Left ventricle myocardium superior (tissue), 1 donor: ENCODE results near the gene PLIN4. TPM values are rescaled to one million over a fixed set of nuclear protein-coding genes. Genes with fewer than 3 reads are reported as not detected.
"Not testable (repeated sequence)": the region's sequence is repeated elsewhere in the genome, so short reads cannot be mapped to it uniquely, and the experiment has no call there.

Source experiments
- ATAC-seq: fragments of 200-7000 bp; cut with Tn5 transposase; one replicate; pipeline ENCODE4 v1.9.1; 2020; ENCODE audit warnings: mild to moderate bottlenecking, moderate library complexity
- DNase-seq: peaks from one replicate; pipeline ENCODE4 v3.0.0-alpha.2; 2020
- intact Hi-C: fragments of 100-400 bp; cut with micrococcal nuclease; formaldehyde crosslinking; loops from one replicate; pipeline ENCODE4 v1.11.0; 2022
- total RNA-seq: library from RNA; stranded (reverse); fragmentation: NEBNext Ultra II Directional; extraction: Animal tissue kit (Norgen Biotek cat#: 25700); gene quantifications from one replicate; pipeline ENCODE4 v1.2.1, GENCODE V29; 2021
- donor health status: DM: no; HTN: yes; CAD: no; lungs with severe emphysema.

PLIN4 gene
- total RNA-seq, 1 donor from 2014 or later = 235 TPM

- intact Hi-C loops = no loop called here
- ATAC-seq (no peak), DNase-seq (no peak)
Observed at GRCh38 chr19:4533334-4533733, 15.0 kb upstream of the PLIN4 start.

- DNase-seq (no peak), ATAC-seq (no peak)
- intact Hi-C loops = no loop called here
Observed at GRCh38 chr19:4531562-4532165, 13.4 kb upstream of the PLIN4 start.

GRCh38 chr19:4529924-4530522 lies 11.7 kb upstream of the PLIN4 start:
- ATAC-seq (no peak), DNase-seq (no peak)
- intact Hi-C loops = no loop called here

GRCh38 chr19:4528843-4529242 lies 10.6 kb upstream of the PLIN4 start:
- intact Hi-C loops = no loop called here
- no peak for ATAC-seq
- no peak for DNase-seq

- ATAC-seq, DNase-seq, intact Hi-C loops: not testable (repeated sequence)
Observed at GRCh38 chr19:4527377-4527776, 9.1 kb upstream of the PLIN4 start.

GRCh38 chr19:4525563-4526002 lies 7.3 kb upstream of the PLIN4 start:
- intact Hi-C loops = no loop called here
- no peak for DNase-seq
- ATAC-seq = no peak

GRCh38 chr19:4524808-4525562 lies 6.7 kb upstream of the PLIN4 start:
- intact Hi-C loops = no loop called here
- DNase-seq = peak; percentile 75
- ATAC-seq = peak; percentile 50

GRCh38 chr19:4523306-4524110 lies 5.2 kb upstream of the PLIN4 start:
- DNase-seq (peak; percentile 73), ATAC-seq (no peak)
- intact Hi-C loops = no loop called here

- no peak for ATAC-seq
- intact Hi-C loops = no loop called here
- DNase-seq = no peak
Observed at GRCh38 chr19:4522291-4523002, 4.2 kb upstream of the PLIN4 start.

- intact Hi-C loops = no loop called here
- no peak for DNase-seq
- no peak for ATAC-seq
Observed at GRCh38 chr19:4521888-4522242, 3.6 kb upstream of the PLIN4 start.

- DNase-seq = no peak
- no peak for ATAC-seq
- intact Hi-C loops = no loop called here
Observed at GRCh38 chr19:4521170-4521887, 3.0 kb upstream of the PLIN4 start.

- intact Hi-C loops = no loop called here
- ATAC-seq (peak; percentile 71), DNase-seq (peak; percentile 75)
Observed at GRCh38 chr19:4519521-4520277, 1.4 kb upstream of the PLIN4 start.

- ATAC-seq = no peak
- intact Hi-C loops = no loop called here
- no peak for DNase-seq
Observed at GRCh38 chr19:4519172-4519496, 848 bp upstream of the PLIN4 start.

- ATAC-seq = peak; percentile 4
- intact Hi-C loops = no loop called here
- DNase-seq = no peak
Observed at GRCh38 chr19:4517451-4518057, 732 bp downstream of the PLIN4 start.

GRCh38 chr19:4516939-4517300 lies 1.4 kb downstream of the PLIN4 start:
- intact Hi-C loops = no loop called here
- peak; percentile 71 for DNase-seq
- ATAC-seq = peak; percentile 54

GRCh38 chr19:4516199-4516938 lies 1.9 kb downstream of the PLIN4 start:
- intact Hi-C loops = no loop called here
- no peak for DNase-seq
- ATAC-seq = peak; percentile 9

- intact Hi-C loops = no loop called here
- ATAC-seq = no peak
Observed at GRCh38 chr19:4515732-4516131, 2.6 kb downstream of the PLIN4 start.

More at GRCh38 chr19:4515732-4516131, 2.6 kb downstream of the PLIN4 start:
- DNase-seq = no peak
